Measurements from ENCODE around the gene TSHR. TPM values are rescaled to one million over a fixed set of nuclear protein-coding genes. Genes with fewer than 3 reads are reported as not detected.
A peak's percentile ranks its signal among the peaks of the same experiment; 100 is the strongest.

TSHR gene
- total RNA-seq, 6 donors from 2014 or later = 1.4 TPM; not detected in 5

DNA sequence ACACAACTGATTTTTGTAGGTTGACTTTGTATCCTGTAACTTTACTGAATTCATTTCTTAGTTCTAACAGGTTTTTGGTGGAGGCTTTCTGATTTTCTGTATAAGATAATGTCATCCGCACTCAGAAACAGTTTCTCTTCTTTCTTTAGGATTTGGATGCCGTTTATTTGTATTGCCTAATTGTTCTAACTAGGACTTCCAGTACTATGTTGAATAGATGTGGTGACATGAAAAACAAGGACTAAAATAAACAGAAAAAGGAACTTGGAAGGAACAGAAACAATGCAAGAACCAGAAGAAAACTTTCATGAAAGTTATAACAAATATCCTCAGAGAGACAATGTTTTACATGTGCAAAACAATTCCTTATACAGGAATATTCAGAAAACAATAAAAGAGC is 165.1 kb downstream of the TSHR start:
- Histone ChIP-seq H3K27me3 (no peaks in the 10 kb centered on the region), H3K4me1 (peaks cover 0 to 3% (median 0%) of the 10 kb centered on the region in 4 donors), H3K9me3 (no peaks in the 10 kb centered on the region), H3K4me3 (no peak overlapping the region), H3K27ac (peak overlapping the region in 3 of 4 donors; percentile 11 to 51 (median 46)), H3K36me3 (no peaks in the 10 kb centered on the region)
- WGBS, 2 donors = 31 to 39% methylated on average over 2 of the region's 2 CpGs
- DNase-seq = no peak
- ATAC-seq (ENCODE audit: low FRiP score in 2 of 2) = peak in 1 of 2 donors; percentile 29
- no peak for TF ChIP-seq POLR2AphosphoS5 (IDR thresholded peaks at IDR 0.05)
- no peak for TF ChIP-seq EP300 (IDR thresholded peaks at IDR 0.05)
- TF ChIP-seq, protein P1, sequence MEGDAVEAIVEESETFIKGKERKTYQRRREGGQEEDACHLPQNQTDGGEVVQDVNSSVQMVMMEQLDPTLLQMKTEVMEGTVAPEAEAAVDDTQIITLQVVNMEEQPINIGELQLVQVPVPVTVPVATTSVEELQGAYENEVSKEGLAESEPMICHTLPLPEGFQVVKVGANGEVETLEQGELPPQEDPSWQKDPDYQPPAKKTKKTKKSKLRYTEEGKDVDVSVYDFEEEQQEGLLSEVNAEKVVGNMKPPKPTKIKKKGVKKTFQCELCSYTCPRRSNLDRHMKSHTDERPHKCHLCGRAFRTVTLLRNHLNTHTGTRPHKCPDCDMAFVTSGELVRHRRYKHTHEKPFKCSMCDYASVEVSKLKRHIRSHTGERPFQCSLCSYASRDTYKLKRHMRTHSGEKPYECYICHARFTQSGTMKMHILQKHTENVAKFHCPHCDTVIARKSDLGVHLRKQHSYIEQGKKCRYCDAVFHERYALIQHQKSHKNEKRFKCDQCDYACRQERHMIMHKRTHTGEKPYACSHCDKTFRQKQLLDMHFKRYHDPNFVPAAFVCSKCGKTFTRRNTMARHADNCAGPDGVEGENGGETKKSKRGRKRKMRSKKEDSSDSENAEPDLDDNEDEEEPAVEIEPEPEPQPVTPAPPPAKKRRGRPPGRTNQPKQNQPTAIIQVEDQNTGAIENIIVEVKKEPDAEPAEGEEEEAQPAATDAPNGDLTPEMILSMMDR (IDR thresholded peaks at IDR 0.05) = no peak
- no peak for TF ChIP-seq POLR2A (IDR thresholded peaks at IDR 0.05)

DNA sequence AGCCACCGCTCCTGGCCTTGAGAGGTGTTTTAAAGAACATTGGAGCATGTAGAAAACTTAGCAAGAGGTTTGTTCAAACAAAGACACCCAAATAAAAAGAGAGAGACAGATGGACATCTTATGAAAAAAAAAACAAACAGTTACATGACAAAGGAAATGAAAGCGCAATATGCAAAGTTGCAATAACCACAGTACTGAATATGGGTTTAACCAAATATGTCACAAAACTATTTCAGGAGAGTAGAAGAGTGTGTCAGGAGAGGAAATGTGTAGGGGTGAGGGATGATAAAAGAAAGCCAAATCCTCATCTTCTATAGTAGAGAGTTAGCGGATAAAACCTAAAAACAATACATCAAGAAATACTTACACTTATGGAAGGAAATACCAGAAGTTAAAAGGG is 166.9 kb downstream of the TSHR start:
- no peaks in the 10 kb centered on the region for H3K36me3 ChIP-seq
- ATAC-seq (ENCODE audit: low FRiP score in 2 of 2) = no peak
- peaks cover 0 to 3% (median 0%) of the 10 kb centered on the region in 4 donors for H3K4me1 ChIP-seq
- no peaks in the 10 kb centered on the region for H3K27me3 ChIP-seq
- H3K27ac ChIP-seq = no peak overlapping the region
- no peak overlapping the region for H3K4me3 ChIP-seq
- DNase-seq = no peak
- no peaks in the 10 kb centered on the region for H3K9me3 ChIP-seq
- 84 to 86% methylated on average over 3 of the region's 3 CpGs for WGBS, 2 donors
- TF ChIP-seq EP300 (IDR thresholded peaks at IDR 0.05) (no peak), POLR2AphosphoS5 (IDR thresholded peaks at IDR 0.05) (no peak), POLR2A (IDR thresholded peaks at IDR 0.05) (no peak)
- TF ChIP-seq, protein P1 (IDR thresholded peaks at IDR 0.05) = no peak

DNA sequence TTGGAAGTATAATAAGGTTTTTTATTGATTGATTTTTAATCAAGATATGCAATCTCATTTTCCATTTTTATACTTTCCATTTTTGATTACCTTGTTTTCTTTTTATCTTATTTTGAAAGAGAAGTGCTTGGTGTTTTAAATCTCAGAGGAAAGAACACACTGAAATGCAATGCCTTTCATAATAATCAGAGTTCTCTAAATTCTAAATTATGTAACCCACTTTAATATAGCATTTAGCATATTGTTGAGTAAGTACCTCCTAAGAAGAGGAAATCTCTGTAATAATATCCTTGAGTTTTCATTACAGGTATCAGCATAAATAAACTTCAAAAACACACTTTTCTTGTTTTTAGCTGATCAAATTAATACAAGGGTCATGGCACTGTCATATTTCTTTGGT is 168.4 kb downstream of the TSHR start:
- ATAC-seq (ENCODE audit: low FRiP score in 2 of 2) = no peak
- H3K27me3 ChIP-seq = no peaks in the 10 kb centered on the region
- H3K9me3 ChIP-seq = no peaks in the 10 kb centered on the region
- TF ChIP-seq, protein P1 (IDR thresholded peaks at IDR 0.05) = no peak
- TF ChIP-seq POLR2AphosphoS5 (IDR thresholded peaks at IDR 0.05) (no peak), EP300 (IDR thresholded peaks at IDR 0.05) (no peak), POLR2A (IDR thresholded peaks at IDR 0.05) (no peak)
- H3K4me1 ChIP-seq = peaks cover 0 to 3% (median 0%) of the 10 kb centered on the region in 4 donors
- DNase-seq = no peak
- H3K27ac ChIP-seq = no peak overlapping the region
- H3K36me3 ChIP-seq = no peaks in the 10 kb centered on the region
- H3K4me3 ChIP-seq = no peak overlapping the region

DNA sequence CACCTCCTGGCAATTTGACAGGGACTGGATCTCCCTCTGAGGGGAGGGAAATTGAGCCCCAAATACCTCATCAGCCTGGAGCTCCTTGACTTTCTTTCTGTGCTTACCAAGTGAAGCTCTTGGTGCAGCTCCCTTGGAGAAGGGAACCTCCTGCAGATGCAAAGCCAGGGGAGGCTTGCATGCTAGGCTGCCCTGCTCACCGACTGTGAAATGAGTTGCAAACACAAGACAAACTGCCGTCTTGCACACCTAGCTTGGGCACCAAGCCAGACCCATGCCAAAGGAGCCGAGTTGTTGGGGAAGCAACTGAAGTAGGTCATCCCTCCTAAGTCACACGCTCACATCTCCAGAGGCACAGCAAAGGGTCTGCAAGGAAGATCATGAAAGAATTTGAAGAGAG is 170.1 kb downstream of the TSHR start:
- no peak for DNase-seq
- 70 to 95% methylated on average over 3 to 4 of the region's 4 CpGs for WGBS, 2 donors
- peaks cover 0 to 3% (median 0%) of the 10 kb centered on the region in 4 donors for H3K4me1 ChIP-seq
- H3K27ac ChIP-seq = no peak overlapping the region
- ATAC-seq (ENCODE audit: low FRiP score in 2 of 2) = no peak
- TF ChIP-seq POLR2AphosphoS5 (IDR thresholded peaks at IDR 0.05) (no peak), EP300 (IDR thresholded peaks at IDR 0.05) (no peak), POLR2A (IDR thresholded peaks at IDR 0.05) (no peak)
- TF ChIP-seq, protein P1 (IDR thresholded peaks at IDR 0.05) = no peak
- H3K36me3 ChIP-seq = no peaks in the 10 kb centered on the region
- no peak overlapping the region for H3K4me3 ChIP-seq
- H3K9me3 ChIP-seq = no peaks in the 10 kb centered on the region
- no peaks in the 10 kb centered on the region for H3K27me3 ChIP-seq

DNA sequence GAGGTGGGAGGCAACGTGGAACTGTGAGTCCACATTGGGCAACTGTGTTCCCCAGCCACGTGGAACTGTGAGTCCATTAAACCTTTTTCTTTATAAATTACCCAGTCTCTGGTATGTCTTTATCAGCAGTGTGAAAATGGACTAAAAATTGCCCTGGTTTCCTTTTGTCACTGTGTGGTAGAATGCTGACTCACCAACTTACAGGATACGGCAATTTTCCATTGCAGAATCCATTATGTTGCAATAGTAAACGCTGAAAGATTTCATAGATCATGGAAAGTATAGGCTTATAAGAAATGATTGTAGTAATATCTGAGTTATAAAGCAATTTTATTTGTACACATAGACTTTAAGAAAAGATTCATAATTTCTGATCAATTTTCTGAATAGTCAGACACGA is 172.4 kb downstream of the TSHR start:
- Histone ChIP-seq H3K36me3 (no peaks in the 10 kb centered on the region), H3K27me3 (no peaks in the 10 kb centered on the region), H3K9me3 (no peaks in the 10 kb centered on the region), H3K4me3 (no peak overlapping the region), H3K27ac (no peak overlapping the region), H3K4me1 (no peaks in the 10 kb centered on the region)
- TF ChIP-seq POLR2A (IDR thresholded peaks at IDR 0.05) (no peak), EP300 (IDR thresholded peaks at IDR 0.05) (no peak), POLR2AphosphoS5 (IDR thresholded peaks at IDR 0.05) (no peak)
- TF ChIP-seq, protein P1 (IDR thresholded peaks at IDR 0.05) = no peak
- 56 to 57% methylated on average over 5 of the region's 5 CpGs for WGBS, 2 donors
- DNase-seq (no peak), ATAC-seq (ENCODE audit: low FRiP score in 2 of 2) (no peak)
